HG02884 (cell line): ENCODE results near the gene SCN11A.
"Not testable (repeated sequence)": the region's sequence is repeated elsewhere in the genome, so short reads cannot be mapped to it uniquely, and the experiment has no call there.

Experiments
- ATAC-seq: cut with Tn5 transposase; IDR thresholded peaks from one replicate; pipeline ENCODE4 v1.9.1; 2021; ENCODE audit warnings: mild to moderate bottlenecking, moderate library complexity; ENCODE audit not compliant: unreplicated experiment

SCN11A gene

GRCh38 chr3:39067286-39067685, 15.5 kb upstream of the SCN11A start:
- no peak for ATAC-seq

- peak; percentile 100 for ATAC-seq
Observed at GRCh38 chr3:39065197-39065596, 13.5 kb upstream of the SCN11A start.

- ATAC-seq, result no peak
Observed at GRCh38 chr3:39064646-39065045, 12.9 kb upstream of the SCN11A start.

GRCh38 chr3:39063143-39063542, 11.4 kb upstream of the SCN11A start:
- no peak for ATAC-seq

GRCh38 chr3:39062180-39062579, 10.4 kb upstream of the SCN11A start:
- no peak for ATAC-seq

- not testable (repeated sequence) for ATAC-seq
Observed at GRCh38 chr3:39061228-39061627, 9.5 kb upstream of the SCN11A start.

- no peak for ATAC-seq
Observed at GRCh38 chr3:39056151-39056550, 4.4 kb upstream of the SCN11A start.

- ATAC-seq, result no peak
Observed at GRCh38 chr3:39053696-39054095, 2.0 kb upstream of the SCN11A start.

GRCh38 chr3:39052583-39052982, 839 bp upstream of the SCN11A start:
- no peak for ATAC-seq

GRCh38 chr3:39050029-39050428, 1.7 kb downstream of the SCN11A start:
- no peak for ATAC-seq

- ATAC-seq, result no peak
Observed at GRCh38 chr3:39038165-39038564, 13.6 kb downstream of the SCN11A start.

GRCh38 chr3:39029556-39029955, 22.2 kb downstream of the SCN11A start:
- ATAC-seq, result no peak

- no peak for ATAC-seq
Observed at GRCh38 chr3:39028546-39028945, 23.2 kb downstream of the SCN11A start.

- ATAC-seq, result no peak
Observed at GRCh38 chr3:39025222-39025970, 26.3 kb downstream of the SCN11A start.

- no peak for ATAC-seq
Observed at GRCh38 chr3:39024497-39024896, 27.2 kb downstream of the SCN11A start.

- no peak for ATAC-seq
Observed at GRCh38 chr3:39022286-39022630, 29.5 kb downstream of the SCN11A start.

GRCh38 chr3:39021465-39022285, 30.1 kb downstream of the SCN11A start:
- no peak for ATAC-seq

GRCh38 chr3:39021029-39021428, 30.7 kb downstream of the SCN11A start:
- no peak for ATAC-seq

- no peak for ATAC-seq
Observed at GRCh38 chr3:39019299-39019698, 32.4 kb downstream of the SCN11A start.

GRCh38 chr3:39015418-39015817, 36.3 kb downstream of the SCN11A start:
- no peak for ATAC-seq

- ATAC-seq, result no peak
Observed at GRCh38 chr3:39013921-39014509, 37.7 kb downstream of the SCN11A start.

GRCh38 chr3:39013289-39013688, 38.5 kb downstream of the SCN11A start:
- no peak for ATAC-seq
